ENCODE data around the gene DDIT4L.

The DDIT4L gene

DNA sequence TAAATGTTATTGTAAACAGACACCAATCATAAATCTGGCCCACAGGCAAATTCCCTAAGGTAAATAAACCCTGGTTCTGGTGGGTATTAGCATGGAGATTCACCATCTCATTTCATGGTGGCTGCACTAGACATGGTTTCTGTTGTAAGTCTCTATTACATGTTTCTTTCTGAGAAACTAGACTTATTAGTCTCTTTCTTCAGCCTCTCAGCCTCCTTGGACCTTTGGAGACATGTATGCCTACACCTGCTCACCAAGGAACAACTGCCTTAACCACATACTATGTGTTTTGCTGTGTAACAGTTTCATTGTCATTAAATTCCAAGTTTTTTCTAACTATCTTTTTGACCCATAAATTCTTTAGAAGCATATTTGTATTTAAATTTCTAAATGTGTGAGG lies 13.1 kb downstream of the DDIT4L start:
- TF ChIP-seq, protein P1, sequence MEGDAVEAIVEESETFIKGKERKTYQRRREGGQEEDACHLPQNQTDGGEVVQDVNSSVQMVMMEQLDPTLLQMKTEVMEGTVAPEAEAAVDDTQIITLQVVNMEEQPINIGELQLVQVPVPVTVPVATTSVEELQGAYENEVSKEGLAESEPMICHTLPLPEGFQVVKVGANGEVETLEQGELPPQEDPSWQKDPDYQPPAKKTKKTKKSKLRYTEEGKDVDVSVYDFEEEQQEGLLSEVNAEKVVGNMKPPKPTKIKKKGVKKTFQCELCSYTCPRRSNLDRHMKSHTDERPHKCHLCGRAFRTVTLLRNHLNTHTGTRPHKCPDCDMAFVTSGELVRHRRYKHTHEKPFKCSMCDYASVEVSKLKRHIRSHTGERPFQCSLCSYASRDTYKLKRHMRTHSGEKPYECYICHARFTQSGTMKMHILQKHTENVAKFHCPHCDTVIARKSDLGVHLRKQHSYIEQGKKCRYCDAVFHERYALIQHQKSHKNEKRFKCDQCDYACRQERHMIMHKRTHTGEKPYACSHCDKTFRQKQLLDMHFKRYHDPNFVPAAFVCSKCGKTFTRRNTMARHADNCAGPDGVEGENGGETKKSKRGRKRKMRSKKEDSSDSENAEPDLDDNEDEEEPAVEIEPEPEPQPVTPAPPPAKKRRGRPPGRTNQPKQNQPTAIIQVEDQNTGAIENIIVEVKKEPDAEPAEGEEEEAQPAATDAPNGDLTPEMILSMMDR (IDR thresholded peaks at IDR 0.05; ENCODE audit: insufficient read depth, low read depth, low read length, missing control alignments): no peak
- DNase-seq (ENCODE audit: low read depth): no peak

DNA sequence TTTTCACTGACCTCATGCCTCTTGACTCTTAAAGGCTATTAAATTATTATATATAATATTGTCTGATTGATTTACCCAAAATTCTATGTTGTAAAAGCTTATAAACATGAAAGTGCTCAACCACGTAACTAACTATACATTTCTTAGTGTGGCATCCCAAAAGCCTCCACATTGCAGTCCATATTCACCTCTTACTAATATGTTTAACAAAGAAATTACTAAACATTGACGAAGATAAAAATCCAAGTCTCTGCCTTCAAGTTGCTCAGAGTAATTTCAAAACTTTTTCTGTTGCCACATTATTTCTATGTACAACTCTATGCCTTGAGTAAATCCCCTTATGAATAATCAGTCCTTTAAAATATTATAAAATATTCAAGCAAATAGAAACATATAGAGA lies 14.4 kb downstream of the DDIT4L start:
- TF ChIP-seq, protein P1 (IDR thresholded peaks at IDR 0.05; ENCODE audit: insufficient read depth, low read depth, low read length, missing control alignments): no peak
- no peak for DNase-seq (ENCODE audit: low read depth)
- no peak overlapping the region for H3K4me3 ChIP-seq (ENCODE audit: low read length)

More for the DNA sequence above, 13.1 kb downstream of the DDIT4L start:
- H3K4me3 ChIP-seq (ENCODE audit: low read length): no peak overlapping the region

DNA sequence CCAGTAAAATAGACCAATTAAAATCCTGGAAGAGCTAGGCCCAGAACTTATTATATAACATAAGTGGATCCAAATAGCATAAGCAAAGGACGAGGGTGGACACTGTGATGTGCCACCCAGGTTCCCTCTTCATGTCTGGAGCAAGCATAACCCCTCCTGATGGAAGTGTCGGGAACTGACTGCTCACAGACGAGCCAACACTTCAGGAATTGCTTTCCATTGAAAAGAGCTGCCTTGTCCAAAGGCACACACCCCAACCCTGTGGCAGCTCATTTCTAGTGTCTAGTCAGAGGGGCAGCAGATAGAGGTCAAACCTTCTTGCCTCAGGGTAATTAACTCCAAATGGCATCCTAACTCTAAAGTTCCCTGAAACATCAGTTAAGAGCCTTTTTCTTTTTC lies 15.3 kb downstream of the DDIT4L start:
- no peak overlapping the region for H3K4me3 ChIP-seq (ENCODE audit: low read length)
- DNase-seq (ENCODE audit: low read depth): no peak
- TF ChIP-seq, protein P1 (IDR thresholded peaks at IDR 0.05; ENCODE audit: insufficient read depth, low read depth, low read length, missing control alignments): no peak

DNA sequence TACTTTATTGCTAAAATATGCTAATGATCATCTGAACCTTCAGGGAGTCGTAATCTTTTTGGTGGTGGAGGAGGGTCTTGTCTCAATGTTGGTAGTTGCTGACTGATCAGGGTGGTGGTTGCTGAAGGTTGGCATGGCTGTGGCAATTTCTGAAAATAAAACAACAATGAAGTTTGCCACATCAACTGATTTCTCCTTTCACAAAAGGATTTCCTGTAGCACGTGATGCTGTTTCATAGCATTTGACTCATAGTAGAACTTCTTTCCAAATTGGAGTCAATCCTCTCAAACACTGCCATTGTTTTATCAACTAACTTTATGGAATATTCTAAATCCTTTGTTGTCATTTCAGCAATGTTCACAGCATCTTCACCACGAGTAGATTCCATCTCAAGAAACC lies 19.3 kb downstream of the DDIT4L start:
- DNase-seq (ENCODE audit: low read depth): peak; percentile 9
- H3K4me3 ChIP-seq (ENCODE audit: low read length): no peak overlapping the region
- TF ChIP-seq, protein P1 (IDR thresholded peaks at IDR 0.05; ENCODE audit: insufficient read depth, low read depth, low read length, missing control alignments): no peak

DNA sequence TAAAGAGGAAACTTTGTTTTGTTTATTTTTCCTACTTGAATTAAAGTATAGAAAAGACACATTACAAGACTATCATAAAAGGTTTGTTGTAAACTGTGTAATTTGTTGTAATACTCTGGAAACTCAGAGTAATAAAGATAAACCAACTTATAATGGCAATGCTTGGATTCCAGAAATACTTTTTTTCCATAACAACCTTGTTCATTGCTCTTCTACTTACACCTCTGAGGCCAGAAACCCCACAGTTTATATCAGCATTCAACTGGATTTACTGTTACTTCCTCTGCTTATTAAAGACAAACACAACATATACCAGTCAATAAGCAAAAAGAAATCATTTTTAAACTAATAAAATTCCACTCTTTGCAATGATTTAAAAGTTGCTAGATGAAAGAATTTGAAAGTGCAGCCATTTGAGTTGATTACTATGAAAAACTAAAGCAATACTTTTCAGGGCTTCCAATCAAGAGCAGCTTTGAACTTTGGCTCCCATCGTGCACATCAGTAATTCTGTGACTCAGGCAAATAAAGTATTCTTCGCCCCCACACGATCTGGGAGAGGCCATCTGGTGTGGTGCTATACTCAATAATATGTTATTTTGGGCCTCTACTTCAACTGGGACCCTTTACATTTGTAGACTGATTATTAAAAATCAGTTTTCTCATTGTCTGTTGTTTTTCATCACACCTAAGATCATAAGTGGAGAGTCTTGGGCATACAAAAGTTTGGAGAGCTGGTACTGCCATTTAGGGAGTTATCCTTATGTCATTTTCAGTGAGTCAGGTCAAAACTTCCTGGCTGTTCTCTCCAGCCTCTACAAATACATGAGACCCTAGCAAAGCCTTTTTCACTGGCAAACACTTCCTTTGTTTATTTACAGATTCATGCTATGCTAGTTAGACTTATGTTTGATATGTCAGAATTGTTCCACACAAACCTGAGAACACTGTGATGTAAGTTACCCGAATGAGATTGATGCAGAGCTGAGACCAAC lies 20.5 kb downstream of the DDIT4L start:
- H3K4me3 ChIP-seq (ENCODE audit: low read length): no peak overlapping the region
- TF ChIP-seq, protein P1 (IDR thresholded peaks at IDR 0.05; ENCODE audit: insufficient read depth, low read depth, low read length, missing control alignments): no peak
- no peak for DNase-seq (ENCODE audit: low read depth)

DNA sequence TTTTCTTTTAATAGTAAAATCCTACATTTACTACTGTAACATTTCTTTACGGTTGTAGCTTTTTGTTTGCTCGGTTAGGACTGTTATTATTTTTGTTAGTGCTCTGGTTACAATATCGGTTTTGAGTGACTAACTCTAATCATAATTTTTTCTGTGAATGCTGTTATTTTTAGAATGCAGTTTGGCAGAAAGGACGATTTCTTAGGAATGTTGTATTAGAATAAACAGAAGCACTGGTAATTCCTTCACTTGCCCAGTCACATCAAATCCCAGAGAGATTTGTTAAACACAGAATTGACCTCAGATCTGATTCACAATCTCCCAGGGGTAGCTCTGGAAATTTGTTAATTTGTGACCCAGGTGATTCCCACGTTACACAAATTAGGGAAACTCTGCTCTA lies 21.7 kb downstream of the DDIT4L start:
- peak; percentile 2 for DNase-seq (ENCODE audit: low read depth)
- TF ChIP-seq, protein P1 (IDR thresholded peaks at IDR 0.05; ENCODE audit: insufficient read depth, low read depth, low read length, missing control alignments): no peak
- no peak overlapping the region for H3K4me3 ChIP-seq (ENCODE audit: low read length)

All from epithelial cell of esophagus (primary cell).